Panc1 (cell line): ENCODE results near the gene ZNF654. TPM values are rescaled to one million over a fixed set of nuclear protein-coding genes. Genes with fewer than 3 reads are reported as not detected.

Source experiments
- ATAC-seq: fragments of 200-7000 bp; cut with Tn5 transposase; 2 replicates; pipeline ENCODE4 v1.9.1; 2020; ENCODE audit warnings: mild to moderate bottlenecking, moderate library complexity
- BruUV-seq: library from RNA; stranded (reverse); fragments of 400-500 nt; replicated peaks from 2 replicates; lab custom pipeline; 2021; lab: Mats Ljungman, UMichigan
- CTCF ChIA-PET: fragments of 300-600 bp; sonication (Branson Sonifier 250); formaldehyde crosslinking; loops from one replicate; lab custom pipeline; 2022; ENCODE audit warnings: antibody characterized with exemption; lab: Charles Lee
- POLR2A ChIA-PET: fragments of 300-600 bp; sonication (Branson Sonifier 250); formaldehyde crosslinking; loops from one replicate; lab custom pipeline; 2022; ENCODE audit warnings: antibody characterized with exemption; lab: Charles Lee
- DNase-seq: peaks from one replicate; pipeline ENCODE4 v3.0.0-alpha.2; 2010; ENCODE audit warnings: low read depth, low spot score
- H3K27ac ChIP-seq: 2 replicates; pipeline ENCODE4 v1.5.1; 2011; ENCODE audit warnings: mild to moderate bottlenecking, low read length, inconsistent platforms
- H3K27me3 ChIP-seq: fragments of 200-500 bp; sonication (Bioruptor generic); 2 replicates; pipeline ENCODE4 v1.6.0; 2014; ENCODE audit warnings: low read length, inconsistent platforms; ENCODE audit not compliant: control insufficient read depth, insufficient read depth
- H3K36me3 ChIP-seq: fragments of 200-500 bp; sonication (Bioruptor generic); 2 replicates; pipeline ENCODE4 v1.5.1; 2014; ENCODE audit warnings: inconsistent platforms, mild to moderate bottlenecking, low read length, moderate library complexity; ENCODE audit not compliant: control insufficient read depth, insufficient read depth
- H3K4me1 ChIP-seq: 2 replicates; pipeline ENCODE4 v1.5.1; 2011; ENCODE audit warnings: inconsistent platforms, mild to moderate bottlenecking, low read length, moderate library complexity; ENCODE audit not compliant: control insufficient read depth, insufficient read depth
- H3K4me3 ChIP-seq, 2 experiments: 2 replicates each; pipeline ENCODE4 v1.5.1; 2011 to 2012; ENCODE audit warnings: low read depth in 2 of 2, low read length in 2 of 2, mild to moderate bottlenecking in 2 of 2, inconsistent platforms in 1 of 2, moderate library complexity in 1 of 2
- H3K9me3 ChIP-seq: fragments of 200-500 bp; sonication (Bioruptor generic); 2 replicates; pipeline ENCODE4 v1.5.1; 2014; ENCODE audit warnings: low read depth, mild to moderate bottlenecking, inconsistent platforms, low read length, moderate library complexity; ENCODE audit not compliant: control insufficient read depth, insufficient read depth
- CTCF ChIP-seq: fragments of 450-650 bp; IDR thresholded peaks from 2 replicates; pipeline ENCODE4 v1.5.1; 2017; ENCODE audit warnings: mild to moderate bottlenecking
- POLR2AphosphoS5 ChIP-seq: IDR thresholded peaks from 2 replicates; pipeline ENCODE4 v1.6.1; 2012; ENCODE audit warnings: mild to moderate bottlenecking, low read depth, low read length, moderate library complexity
- REST ChIP-seq, 2 experiments: IDR thresholded peaks; 2 replicates each; pipeline ENCODE4 v1.6.1; 2011 to 2012; ENCODE audit warnings: low read depth in 2 of 2, control low read depth in 1 of 2, low read length in 1 of 2, mild to moderate bottlenecking in 1 of 2, moderate library complexity in 1 of 2; ENCODE audit not compliant: insufficient read depth in 1 of 2
- SIN3A ChIP-seq: IDR thresholded peaks from 2 replicates; pipeline ENCODE4 v1.6.1; 2012; ENCODE audit warnings: low read depth, mild to moderate bottlenecking, low read length, moderate library complexity, borderline replicate concordance; ENCODE audit not compliant: insufficient read depth
- TCF7L2 ChIP-seq: IDR thresholded peaks from 2 replicates; pipeline ENCODE4 v1.6.1; 2011; ENCODE audit warnings: mild to moderate bottlenecking, low read depth, low read length, inconsistent platforms
- in situ Hi-C: cut with HindIII; loops from 2 replicates; pipeline ENCODE4 v1.10.0; 2016; ENCODE audit warnings: low sequenced_read_pairs, low pct_unique_long_range_greater_than_20kb
- intact Hi-C: fragments of 100-400 bp; cut with micrococcal nuclease; formaldehyde crosslinking; loops from one replicate; pipeline ENCODE4 v1.10.0; 2022; ENCODE audit not compliant: unreplicated experiment
- total RNA-seq: library from RNA; stranded (reverse); gene quantifications from one replicate; pipeline ENCODE4 v1.2.1, GENCODE V29; 2021; ENCODE audit not compliant: unreplicated experiment

ZNF654 gene
- total RNA-seq, 1 experiment from 2014 or later = 10.0 TPM

- POLR2A ChIA-PET = no interaction called here
- Histone ChIP-seq H3K4me1 (no peaks in the 10 kb centered on the region), H3K27me3 (no peaks in the 10 kb centered on the region), H3K4me3 (no peak overlapping the region), H3K36me3 (no peaks in the 10 kb centered on the region), H3K9me3 (no peaks in the 10 kb centered on the region), H3K27ac (no peak overlapping the region)
- in situ Hi-C loops (no loop called here), intact Hi-C loops (no loop called here)
- DNase-seq (no peak), ATAC-seq (no peak)
- BruUV-seq = no TSS peak
- TF ChIP-seq REST (IDR thresholded peaks at IDR 0.05; ENCODE audit: insufficient read depth in 1 of 2, low read depth in 2 of 2, low read length in 1 of 2) = no peak
- TF ChIP-seq CTCF = no peak
- no peak for TF ChIP-seq POLR2AphosphoS5
- TF ChIP-seq SIN3A = no peak
- TF ChIP-seq TCF7L2 = no peak
- CTCF ChIA-PET = no interaction called here
Measured at GRCh38 chr3:88167704-88168103, 108.6 kb downstream of the ZNF654 start.

- Histone ChIP-seq H3K27me3 (no peaks in the 10 kb centered on the region), H3K9me3 (no peaks in the 10 kb centered on the region), H3K27ac (no peak overlapping the region), H3K36me3 (no peaks in the 10 kb centered on the region), H3K4me3 (no peak overlapping the region), H3K4me1 (no peaks in the 10 kb centered on the region)
- ATAC-seq (no peak), DNase-seq (no peak)
- TF ChIP-seq SIN3A = no peak
- no peak for TF ChIP-seq REST (IDR thresholded peaks at IDR 0.05; ENCODE audit: insufficient read depth in 1 of 2, low read depth in 2 of 2, low read length in 1 of 2)
- TF ChIP-seq CTCF = no peak
- no peak for TF ChIP-seq TCF7L2
- no peak for TF ChIP-seq POLR2AphosphoS5
- BruUV-seq = no TSS peak
- POLR2A ChIA-PET = no interaction called here
- CTCF ChIA-PET = no interaction called here
- in situ Hi-C loops (no loop called here), intact Hi-C loops (no loop called here)
Measured at GRCh38 chr3:88168171-88168570, 109.1 kb downstream of the ZNF654 start.
